Stimulated activated CD4-positive, alpha-beta T cell treated with anti-CD3 and anti-CD28 coated beads, Interleukin-1b, Interleukin-23, amount 100 ng/mL, for 48 hours (primary cell): ENCODE data around the gene LRRC4C.
"Not testable (repeated sequence)": the region's sequence is repeated elsewhere in the genome, so short reads cannot be mapped to it uniquely, and the experiment has no call there.

ENCODE experiments used
- DNase-seq: peaks from one replicate; pipeline ENCODE4 v3.0.0-alpha.2; 2020

The LRRC4C gene

DNA sequence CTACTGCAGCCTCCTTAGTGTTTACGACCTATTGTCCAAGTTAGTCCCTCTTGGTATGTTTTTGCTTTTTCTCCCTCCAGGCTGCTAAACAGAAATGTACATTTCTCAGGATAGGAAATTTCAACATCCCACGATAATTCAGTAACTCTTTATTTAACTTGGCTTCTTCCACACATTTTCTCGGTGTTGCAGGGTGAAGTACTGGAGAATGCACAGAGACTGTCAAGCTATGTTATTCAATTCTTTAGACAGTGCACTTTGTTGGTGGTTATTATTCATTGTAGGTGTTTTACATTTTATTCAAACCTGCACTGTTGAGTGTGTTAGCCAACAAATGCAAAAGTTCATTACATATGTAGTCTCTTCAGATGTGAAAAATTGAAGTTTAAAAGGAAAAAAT, 839.8 kb downstream of the LRRC4C start:
- no peak for DNase-seq

DNA sequence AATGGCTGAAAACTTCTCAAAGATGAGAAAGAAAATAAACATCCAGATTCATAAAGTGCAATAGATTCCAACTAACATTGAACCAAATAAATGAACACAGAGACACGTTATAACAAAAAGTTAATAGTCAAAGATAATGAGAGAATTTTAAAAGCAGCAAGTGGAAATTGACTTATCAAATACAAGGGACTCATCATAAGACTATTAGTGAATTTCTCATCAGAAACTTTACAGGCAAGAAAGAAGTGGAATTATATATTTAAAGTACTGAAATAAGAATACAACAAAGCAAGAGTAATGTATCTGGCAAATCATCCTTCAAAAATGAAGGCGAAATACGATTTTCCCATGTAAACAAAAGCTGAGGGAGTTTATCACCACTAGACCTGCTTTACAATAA, 852.7 kb downstream of the LRRC4C start:
- no peak for DNase-seq

DNA sequence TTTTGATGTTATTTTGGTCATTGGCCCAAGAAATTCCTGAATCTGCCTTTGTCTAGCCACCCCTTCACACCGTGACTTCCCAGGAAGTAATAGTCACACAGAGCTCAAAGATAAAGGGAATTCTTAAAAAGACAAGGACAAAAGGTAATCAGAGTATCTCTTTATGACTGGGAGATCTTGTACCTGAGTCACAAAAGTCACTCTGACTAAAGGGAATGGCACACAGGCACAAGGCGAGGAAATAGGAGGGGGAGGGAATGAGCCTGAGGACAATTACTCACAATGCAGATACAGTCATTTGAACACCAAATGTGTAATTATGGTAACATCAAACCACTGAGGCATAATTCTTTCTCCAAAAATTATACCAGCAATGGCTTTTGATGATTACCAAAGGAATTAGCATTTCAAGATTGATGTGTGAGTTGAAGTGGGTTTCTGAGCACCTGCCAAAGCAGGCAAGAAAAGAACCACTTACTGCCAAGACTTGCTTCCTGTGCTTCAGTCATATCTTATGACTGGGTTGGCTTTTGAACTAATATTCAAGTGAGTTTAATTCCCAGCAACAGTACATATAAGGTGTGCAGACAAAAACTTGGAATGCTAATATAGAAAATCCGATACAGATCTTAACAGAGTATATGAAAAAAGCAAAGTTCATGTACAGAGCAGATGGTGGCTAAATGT, 856.4 kb downstream of the LRRC4C start:
- DNase-seq = no peak

DNA sequence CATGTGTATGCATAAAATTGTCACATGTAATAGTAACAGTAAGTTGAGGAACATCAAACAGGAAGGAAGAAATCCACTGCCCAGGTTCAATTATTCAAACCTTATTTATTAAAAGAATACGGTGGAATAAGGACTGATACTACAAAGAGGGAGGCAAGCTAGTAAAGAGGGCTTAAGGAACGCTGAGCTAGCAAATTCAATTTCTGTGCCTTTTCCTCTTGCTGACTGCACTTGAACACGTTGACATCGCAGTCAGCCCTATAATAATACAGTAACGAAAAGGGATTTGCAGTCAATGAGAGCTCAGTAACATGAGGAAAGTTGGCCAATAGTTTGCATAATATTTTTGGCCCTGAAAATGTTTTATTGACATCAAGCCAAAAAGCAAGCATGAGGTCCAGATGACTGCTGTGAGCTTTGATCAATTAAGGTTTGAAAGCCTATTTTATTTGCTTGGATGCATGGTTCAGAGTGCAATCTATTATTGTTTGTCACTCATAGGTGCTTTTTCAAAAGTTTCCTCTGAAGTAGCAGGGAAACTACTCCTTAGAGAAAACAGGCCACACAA, 861.8 kb downstream of the LRRC4C start:
- DNase-seq = no peak

DNA sequence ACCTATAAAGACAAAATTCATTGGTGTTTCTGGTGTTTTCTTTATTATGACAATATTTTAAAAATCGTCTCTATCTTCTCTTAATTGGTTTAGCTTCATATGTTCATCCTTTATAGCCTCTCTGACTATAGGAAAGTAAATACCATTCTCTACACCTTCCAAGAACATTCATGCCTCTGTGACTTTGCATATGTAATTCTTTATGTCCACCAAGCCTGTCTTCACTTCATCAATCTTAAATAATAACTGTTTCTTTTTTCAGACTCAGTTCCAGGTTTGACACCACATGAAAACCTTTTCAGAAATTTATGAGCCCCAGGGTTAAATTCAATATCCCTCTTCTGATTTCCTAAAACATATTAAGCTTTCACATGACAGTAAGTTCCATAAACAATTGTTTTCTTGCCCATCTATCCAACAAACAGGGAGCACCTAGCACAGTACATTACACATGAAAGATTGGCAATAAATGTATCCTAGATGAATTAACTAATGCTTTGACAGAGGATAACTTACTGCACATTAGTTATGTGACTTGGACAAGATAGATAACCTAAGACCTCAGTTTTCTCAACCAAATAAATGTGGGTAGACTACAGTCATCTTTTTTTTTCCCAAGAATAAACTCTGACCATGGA, 886.1 kb downstream of the LRRC4C start:
- DNase-seq = no peak

DNA sequence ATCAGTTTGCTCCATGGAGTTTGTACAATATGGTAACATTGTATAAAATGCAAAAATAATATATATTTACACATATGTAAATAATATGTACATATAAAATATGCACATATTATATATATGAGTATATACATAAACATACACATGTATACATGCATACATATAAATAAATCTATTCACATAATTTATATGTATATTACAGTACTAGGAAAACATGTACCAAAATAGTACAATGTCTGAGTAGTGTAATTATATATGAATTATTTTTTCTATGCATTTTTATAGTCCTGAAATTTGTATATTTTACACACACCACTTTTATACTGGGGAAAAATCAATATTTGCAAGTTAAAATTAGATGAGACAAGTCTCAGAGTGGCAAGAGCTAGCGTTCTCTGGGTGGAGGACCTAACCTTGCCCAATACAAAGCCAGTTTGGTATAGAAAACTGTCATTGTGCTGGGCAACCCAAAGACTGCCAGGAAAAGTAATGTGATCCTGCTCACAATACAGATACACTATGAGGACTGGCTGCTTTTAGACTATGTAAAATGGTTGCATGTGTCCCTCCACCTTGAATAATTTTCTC, 889.4 kb downstream of the LRRC4C start:
- no peak for DNase-seq

DNA sequence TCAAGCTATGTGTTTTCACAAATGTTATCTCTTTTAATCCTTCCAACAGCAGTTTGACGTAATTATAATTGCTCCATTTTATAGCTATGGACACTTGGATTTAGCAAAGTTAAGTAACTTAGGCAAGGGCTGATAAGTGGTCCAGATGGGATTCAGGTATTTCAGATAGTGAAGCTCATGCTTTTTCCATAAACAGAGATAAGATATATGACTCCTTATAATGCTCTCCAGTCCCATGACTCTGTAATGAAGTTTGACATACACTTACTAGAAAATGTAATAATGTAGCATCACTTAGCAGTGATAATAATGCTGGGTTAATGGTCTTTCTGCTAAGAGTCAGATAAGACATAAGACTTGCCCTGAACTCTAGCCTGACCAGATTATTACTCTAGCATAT, 892.1 kb downstream of the LRRC4C start:
- DNase-seq = no peak

DNA sequence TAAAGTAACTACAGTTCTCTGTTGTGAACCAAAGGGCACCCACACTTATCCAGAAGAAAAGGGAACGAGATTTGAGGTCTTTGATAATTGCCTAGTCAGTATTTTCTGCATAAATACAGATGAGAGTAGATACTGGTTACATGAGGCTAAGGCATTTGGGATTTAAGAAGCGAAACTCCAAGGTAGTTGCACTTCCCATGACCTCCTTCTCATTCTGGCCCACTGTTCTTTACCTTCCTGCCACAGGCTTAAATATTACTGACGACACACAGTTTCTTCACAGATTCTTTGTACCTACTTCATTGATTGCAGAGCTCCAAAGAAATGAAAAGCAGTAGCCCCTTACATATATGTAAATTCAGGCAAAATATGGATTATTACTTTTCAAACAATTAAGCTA, 915.3 kb downstream of the LRRC4C start:
- DNase-seq = no peak

DNA sequence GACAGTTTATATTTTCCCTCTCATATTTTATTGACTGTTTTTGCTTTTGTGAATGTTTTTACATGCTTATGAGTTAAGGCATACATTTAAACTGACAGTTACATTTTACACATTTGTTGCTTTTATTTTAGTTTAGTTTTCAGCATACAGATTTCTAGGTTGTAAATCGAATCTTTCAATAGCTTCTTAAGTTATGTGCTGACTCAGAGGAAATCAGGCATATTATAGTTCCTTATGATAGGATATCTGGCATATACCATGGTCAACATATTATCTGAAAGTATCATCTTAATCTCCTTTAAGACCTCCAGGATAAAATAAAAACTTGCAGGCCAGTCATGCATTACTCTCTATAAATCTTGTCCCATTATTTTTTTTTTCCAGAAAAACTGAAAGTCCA, 916.6 kb downstream of the LRRC4C start:
- no peak for DNase-seq

DNA sequence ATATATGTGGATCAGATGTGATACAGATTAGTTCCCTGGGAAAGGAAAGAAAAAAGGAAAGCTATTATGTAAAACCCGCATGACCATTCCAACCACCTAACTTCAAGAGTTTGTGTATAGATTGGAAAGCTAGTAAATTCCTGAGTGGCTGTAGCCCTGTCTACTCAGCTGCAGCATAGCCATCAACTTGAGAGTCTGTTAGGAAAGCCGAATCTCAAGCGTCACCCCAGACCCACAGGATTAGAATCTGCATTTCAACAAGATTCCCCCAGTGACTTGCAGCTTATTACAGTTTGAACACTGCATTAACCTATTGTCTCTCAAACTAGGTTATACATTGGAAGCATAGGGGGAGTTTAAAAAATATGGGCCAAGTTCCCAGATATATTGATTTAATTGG, 921.7 kb downstream of the LRRC4C start:
- no peak for DNase-seq

DNA sequence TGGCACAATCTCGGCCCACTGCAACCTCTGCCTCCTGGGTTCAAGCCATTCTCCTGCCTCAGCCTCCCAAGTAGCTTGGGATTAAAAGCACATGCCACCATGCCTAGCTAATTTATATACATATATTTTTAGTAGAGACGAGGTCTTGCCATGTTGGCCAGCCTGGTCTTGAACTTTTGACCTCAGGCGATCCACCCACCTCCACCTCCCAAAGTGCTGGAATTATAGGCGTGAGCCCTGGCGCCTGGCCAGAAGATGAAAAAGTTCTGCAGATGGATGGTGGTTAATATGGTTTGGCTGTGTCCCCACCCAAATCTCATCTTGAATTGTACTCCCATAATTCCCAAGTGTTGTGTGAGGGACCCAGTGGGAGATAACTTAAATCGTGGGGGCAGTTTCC, 937.4 kb downstream of the LRRC4C start:
- DNase-seq = not testable (repeated sequence)

DNA sequence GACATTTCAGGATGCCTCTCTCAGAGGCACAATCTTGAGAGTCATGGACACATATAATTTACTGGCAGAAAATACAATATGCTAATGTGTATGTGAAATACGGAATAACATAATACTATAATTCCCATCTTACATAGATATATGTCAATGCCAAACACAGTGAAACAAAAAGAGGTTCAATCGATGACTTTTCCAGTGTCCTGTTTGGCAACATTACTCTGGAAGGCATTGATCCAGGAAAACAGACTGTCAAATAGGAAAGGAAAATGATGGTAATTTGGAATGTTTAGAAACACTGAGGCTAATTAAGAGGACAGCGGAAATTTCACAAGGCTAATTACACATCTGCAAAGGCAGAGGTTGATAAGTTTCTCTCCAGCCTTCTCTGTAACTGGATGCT, 942.3 kb downstream of the LRRC4C start:
- no peak for DNase-seq

DNA sequence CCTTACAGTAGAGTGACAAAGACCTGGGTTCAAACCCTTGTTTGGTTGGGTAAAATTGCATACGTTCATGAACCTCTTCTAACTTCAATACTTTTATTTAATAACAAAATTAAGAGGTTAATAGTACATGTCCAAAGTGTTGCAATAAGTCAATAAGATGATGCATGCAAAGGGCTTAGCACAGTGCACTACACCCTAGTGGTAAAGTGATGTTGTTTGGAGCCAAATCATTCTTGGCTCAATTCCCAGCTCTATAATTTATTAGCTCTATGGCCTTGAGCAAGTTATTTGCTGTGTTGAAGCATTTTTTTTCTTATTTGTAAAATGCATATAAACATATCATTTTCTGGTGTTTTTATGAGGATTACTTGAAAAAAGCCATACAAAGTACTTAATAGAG, 945.3 kb downstream of the LRRC4C start:
- no peak for DNase-seq

DNA sequence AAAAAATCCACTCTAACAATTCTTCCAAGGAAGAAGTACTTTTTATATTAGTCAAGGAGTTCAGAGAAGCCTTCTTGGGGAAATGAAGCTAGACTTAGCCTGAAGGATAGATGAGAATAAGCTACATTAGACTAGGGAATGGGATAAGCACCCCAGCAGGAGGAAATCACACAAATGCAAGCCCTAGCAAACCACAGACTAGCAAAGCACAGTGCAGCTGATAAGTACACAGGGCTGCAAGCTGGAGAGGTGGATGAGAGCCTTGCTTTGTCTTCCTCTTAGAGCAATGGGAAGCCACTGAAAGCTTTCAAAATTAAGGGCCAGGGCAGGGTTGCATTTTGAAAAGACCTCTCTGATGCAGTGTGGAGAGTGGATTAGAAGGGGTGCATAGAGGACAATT, 946.2 kb downstream of the LRRC4C start:
- no peak for DNase-seq

DNA sequence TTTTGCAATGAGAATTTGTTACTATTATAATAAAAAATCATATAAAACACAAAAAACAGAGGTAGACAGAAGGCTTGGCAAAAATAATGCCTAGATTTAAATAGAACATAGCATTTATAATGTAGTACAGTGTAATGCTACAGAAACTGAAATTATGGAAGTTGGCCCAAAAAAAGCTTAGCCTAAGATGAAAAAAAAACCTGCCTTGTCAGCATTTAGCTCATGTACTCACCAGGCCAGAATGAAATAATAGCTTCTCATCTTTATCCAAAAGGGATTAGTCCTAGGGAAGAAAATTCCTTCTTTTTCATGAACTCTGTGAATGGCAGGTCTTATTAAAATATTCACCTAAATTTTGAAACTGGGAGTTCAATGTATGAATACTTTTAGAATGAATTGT, 951.1 kb downstream of the LRRC4C start:
- no peak for DNase-seq

DNA sequence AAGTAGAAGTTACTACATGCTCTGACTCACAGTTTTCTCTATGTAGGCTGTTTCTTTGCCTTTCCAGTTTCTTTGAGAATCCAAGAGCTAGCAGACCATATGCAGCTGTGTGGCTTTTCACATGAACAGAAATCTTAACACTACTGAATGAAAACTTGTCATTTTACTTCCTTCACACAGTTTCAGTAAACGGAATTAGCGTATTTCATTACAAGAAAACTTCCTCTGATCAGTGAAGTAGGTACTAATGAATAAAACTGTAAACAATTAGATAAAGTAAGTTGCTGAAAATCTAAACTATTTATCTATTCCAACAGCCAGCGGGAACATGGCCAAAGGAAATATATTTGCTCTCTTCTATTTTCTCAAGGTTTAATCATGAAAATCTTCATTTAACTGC, 953.2 kb downstream of the LRRC4C start:
- no peak for DNase-seq

DNA sequence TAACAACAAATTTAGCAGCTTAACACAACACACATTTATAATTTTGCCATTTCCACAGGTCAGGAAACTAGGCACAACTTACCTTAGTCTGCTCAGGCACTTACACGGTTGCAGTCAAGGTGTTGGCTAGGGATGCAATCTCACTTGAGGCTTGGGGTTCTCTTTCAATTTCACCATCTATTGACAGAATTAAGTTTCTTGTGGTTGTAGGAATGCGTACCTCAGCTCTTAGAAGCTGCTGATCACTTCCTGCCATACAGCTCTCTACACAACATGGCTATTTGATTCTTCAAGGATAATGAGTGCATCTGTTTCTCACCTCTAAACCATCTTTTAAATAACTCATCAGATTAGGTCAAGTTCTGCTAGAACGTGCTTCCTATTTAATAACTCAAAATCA, 968.1 kb downstream of the LRRC4C start:
- DNase-seq = no peak

DNA sequence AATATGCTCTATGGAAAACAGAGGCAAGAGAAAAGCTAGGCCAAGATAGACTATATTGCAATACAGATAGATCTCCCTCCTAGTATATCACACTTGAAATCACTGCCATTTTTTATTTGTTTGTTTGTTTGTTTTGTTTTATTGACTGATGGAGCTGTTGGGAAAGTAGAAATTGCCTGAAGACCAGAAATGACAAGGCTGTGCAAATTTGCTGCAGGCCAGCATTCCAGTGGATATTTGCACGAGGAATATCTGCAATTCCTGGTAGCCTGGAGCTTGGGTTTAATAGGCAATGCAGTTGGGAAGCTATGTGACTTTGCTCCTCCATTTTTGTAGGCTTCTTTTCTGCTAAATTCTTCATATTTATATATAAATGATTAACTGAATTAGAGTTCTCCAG, 991.7 kb downstream of the LRRC4C start:
- no peak for DNase-seq

DNA sequence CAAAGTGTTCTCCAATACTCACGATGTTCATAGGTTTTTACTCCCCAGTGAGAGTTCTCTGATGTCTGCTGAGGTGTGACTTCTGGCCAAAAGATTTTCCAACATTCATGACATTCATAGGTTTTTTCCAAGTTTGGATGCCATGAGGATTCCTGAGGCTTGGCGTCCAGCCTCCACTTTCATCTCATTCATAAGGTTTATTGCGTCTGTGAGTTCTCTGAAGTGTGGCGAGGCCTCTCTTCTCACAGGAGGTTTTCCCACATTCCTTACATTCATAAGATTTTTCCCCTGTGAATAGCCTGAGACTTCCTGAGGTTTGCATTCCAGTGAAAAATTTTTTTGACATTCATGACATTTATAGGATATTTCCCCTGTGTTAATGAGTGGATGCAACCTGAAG, 1014.1 kb downstream of the LRRC4C start:
- no peak for DNase-seq

DNA sequence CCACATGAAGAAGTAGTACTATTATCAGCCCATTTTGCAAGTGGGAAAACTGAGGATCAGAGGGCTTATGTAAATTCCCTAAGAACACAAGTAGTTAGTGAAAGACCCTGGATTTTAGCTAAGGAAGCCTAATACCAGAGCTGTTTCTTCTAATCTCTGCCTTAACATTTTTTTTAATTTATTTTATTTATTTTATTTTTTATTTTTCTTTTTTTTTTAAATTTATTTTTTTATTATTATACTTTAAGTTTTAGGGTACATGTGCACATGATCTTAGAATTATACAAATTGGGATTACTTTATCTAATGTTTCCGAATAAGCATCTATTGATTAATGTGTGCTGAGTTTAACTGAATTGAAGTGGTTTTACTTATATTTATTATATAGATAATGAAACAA, 1015.3 kb downstream of the LRRC4C start:
- DNase-seq = no peak

DNA sequence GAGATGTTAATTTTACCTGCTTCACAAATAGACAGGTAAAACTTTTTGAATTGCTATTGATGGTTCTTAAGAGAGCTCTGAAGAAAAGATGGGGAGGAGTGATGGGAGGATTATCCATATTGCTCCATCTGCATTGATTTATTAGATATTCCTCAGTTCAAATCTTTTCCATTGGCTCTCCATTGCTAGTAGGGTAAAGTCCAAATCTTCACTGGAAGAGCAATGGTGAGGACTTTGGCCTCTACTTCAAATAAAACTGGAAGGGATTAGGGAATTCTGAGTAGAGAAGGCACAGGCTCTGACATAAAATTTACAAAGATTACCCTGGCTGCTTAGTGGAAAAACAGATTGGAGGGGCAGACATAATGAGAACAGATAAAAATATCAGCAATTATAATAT, 1024.1 kb downstream of the LRRC4C start:
- DNase-seq = no peak

DNA sequence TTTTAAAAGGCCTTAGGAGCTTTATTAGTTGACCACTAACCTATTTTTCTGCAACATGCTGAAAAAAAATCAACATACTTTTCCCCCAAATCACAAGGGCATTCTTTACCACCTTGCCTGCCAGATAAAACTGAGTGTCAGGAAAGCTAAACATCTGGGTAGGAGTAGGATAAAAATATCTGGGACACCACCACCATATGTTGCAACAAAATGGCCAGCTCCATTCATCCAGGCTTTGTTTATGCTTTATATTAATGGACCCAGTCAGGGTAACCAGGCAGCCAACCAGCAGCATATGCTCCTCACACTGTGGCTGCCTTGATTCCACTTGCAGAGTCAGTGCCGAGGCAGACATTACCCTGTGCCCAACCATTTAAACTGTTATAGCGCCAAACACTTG, 1024.5 kb downstream of the LRRC4C start:
- no peak for DNase-seq

DNA sequence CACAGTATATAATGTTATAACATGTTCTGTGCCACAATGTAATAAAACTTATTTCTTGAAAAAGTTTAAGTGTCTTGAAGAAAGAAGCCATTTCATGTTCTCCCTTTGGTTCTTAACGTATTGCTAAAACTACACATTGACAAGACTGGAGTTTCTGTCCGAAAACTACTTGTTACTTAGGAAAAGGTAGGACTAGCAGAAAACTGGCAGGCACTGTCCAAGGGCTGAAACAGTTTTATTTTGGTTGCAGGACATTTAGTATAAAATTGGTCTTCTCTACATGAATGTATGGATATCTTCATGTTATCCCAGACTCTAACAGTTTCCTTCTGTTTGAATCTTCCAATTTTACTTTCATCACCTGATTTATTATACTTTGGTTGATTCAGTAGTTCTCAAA, 1027.1 kb downstream of the LRRC4C start:
- no peak for DNase-seq

DNA sequence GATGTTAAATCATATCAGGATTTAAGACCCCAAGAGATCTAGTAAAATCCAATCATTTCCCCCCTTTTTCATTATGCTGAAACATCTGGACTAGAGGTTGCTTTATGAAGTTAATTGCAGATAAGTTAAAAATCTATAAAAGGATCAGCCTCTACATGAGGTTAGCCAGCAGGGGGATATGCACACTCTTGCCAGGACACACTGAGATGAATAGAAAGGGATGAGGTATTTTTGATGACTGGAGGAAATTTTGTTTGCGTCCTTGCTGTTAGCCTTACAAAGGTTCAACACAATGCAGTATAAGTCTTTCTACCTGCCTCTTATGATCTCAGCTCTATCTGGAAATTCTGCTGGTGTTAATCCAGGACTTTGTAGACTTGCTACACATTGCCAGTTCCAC, 1034.3 kb downstream of the LRRC4C start:
- DNase-seq = no peak
